Measurements from ENCODE around the gene SP6.

Gene SP6

DNA sequence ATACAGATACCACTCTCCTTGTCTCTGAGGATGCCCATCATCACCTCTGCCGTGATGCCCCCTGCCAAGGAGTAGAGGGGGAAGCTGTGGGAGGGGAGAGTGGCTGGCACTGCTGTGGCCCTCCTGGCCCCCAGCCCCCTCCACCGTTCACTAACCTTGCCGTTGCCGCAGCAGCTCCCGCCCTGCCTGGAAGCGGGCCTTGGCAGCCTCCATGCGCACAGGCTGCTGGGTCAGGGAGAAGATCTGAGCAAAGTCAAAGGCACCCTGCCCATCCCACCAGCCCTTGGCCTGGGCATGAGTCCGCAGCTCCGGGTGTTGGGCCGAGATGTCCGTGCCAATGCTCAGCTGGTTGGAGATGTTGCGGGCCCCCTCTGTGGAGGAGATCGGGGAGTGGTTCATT is 12.3 kb downstream of the SP6 start:
- Histone ChIP-seq H3K4me3 (ENCODE audit: low read length) (no peak overlapping the region), H3K27me3 (ENCODE audit: control insufficient read depth, insufficient read depth, low read length) (no peaks in the 10 kb centered on the region), H3K9ac (ENCODE audit: low read length) (no peak overlapping the region), H3K36me3 (ENCODE audit: control insufficient read depth, low read depth, low read length) (peaks cover 5% of the 10 kb centered on the region), H3K4me1 (ENCODE audit: control insufficient read depth, low read depth, low read length) (peaks cover 8% of the 10 kb centered on the region), H3K9me3 (ENCODE audit: control insufficient read depth, low read depth, low read length) (no peaks in the 10 kb centered on the region), H3K27ac (ENCODE audit: low read length) (no peak overlapping the region)

DNA sequence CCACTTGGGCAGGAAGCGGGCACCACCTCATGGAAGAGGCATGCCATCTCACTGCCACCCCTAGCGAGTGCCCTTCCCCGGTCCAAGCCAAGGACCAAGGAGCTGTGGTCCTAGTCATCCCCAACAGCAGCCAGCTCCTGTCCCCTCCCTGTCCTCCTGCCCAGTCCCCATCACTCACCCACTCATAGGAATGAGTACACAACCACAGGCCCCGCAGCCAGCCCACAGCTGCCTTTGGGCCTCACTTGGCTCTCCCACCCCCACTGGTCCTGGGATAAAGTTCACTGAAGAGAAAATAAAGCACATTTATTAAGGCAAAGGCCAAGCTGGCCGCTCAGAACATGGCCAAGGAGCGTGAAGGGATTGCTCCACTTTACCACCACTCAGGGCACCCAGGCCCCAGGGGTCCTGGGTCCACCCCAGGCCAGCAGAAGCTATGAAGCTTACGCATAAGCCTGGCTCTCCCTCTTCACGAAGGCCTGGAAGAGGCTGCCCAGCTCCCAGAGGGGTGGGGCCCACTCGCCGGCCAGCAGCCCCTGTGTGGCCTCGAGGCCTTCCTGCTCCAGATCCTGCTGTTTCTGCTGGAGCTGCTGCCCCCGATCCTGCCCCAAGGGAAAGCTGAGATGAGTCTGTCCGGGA is 13.4 kb downstream of the SP6 start:
- Histone ChIP-seq H3K27me3 (ENCODE audit: control insufficient read depth, insufficient read depth, low read length) (no peaks in the 10 kb centered on the region), H3K9ac (ENCODE audit: low read length) (no peak overlapping the region), H3K4me3 (ENCODE audit: low read length) (no peak overlapping the region), H3K27ac (ENCODE audit: low read length) (no peak overlapping the region), H3K9me3 (ENCODE audit: control insufficient read depth, low read depth, low read length) (no peaks in the 10 kb centered on the region), H3K36me3 (ENCODE audit: control insufficient read depth, low read depth, low read length) (peaks cover 5% of the 10 kb centered on the region), H3K4me1 (ENCODE audit: control insufficient read depth, low read depth, low read length) (no peaks in the 10 kb centered on the region)

DNA sequence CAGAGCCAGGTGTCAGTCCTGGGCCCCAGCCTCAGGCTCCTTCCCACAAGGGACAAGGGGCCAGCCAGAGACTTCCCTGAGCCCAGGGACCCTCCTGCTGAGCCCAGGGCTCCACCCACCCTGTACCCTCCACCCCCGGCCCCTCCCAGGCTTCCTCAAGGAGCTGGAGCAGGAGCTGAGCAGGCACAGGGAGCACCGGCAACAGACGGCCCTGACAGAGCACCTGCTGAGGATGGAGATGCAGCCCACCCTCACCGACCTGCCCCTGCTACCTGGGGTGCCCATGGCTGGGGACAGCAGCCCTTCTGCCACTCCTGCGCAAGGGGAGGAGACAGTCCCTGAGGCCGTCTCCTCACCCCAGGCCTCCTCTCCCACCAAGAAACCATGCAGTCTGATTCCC is 14.4 kb downstream of the SP6 start:
- Histone ChIP-seq H3K4me1 (ENCODE audit: control insufficient read depth, low read depth, low read length) (no peaks in the 10 kb centered on the region), H3K27ac (ENCODE audit: low read length) (no peak overlapping the region), H3K9me3 (ENCODE audit: control insufficient read depth, low read depth, low read length) (no peaks in the 10 kb centered on the region), H3K4me3 (ENCODE audit: low read length) (no peak overlapping the region), H3K27me3 (ENCODE audit: control insufficient read depth, insufficient read depth, low read length) (no peaks in the 10 kb centered on the region), H3K36me3 (ENCODE audit: control insufficient read depth, low read depth, low read length) (peaks cover 5% of the 10 kb centered on the region), H3K9ac (ENCODE audit: low read length) (no peak overlapping the region)

DNA sequence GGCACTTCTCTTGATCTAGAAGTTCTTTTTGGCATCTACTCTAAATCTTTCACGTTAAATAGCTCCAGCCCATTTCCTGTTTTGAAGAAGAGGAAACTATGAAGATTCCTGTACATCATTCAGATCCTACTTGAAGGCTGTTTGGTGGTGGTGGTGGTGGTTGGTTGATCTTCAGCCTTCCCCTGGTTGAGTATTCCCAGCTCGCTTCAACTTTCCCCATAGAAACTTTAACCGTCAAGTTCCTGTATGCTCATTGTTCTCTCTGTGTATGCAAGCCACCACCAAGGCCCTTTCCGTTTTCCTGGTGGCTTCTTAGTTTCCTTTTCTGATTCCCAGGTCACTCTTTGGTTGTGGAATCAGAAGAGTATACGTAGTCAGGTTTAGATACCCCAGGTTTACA is 16.2 kb downstream of the SP6 start:
- no peak overlapping the region for H3K9ac ChIP-seq (ENCODE audit: low read length)
- no peak overlapping the region for H3K27ac ChIP-seq (ENCODE audit: low read length)
- no peaks in the 10 kb centered on the region for H3K4me1 ChIP-seq (ENCODE audit: control insufficient read depth, low read depth, low read length)
- no peaks in the 10 kb centered on the region for H3K27me3 ChIP-seq (ENCODE audit: control insufficient read depth, insufficient read depth, low read length)
- H3K4me3 ChIP-seq (ENCODE audit: low read length): no peak overlapping the region
- peaks cover 5% of the 10 kb centered on the region for H3K36me3 ChIP-seq (ENCODE audit: control insufficient read depth, low read depth, low read length)
- H3K9me3 ChIP-seq (ENCODE audit: control insufficient read depth, low read depth, low read length): no peaks in the 10 kb centered on the region

DNA sequence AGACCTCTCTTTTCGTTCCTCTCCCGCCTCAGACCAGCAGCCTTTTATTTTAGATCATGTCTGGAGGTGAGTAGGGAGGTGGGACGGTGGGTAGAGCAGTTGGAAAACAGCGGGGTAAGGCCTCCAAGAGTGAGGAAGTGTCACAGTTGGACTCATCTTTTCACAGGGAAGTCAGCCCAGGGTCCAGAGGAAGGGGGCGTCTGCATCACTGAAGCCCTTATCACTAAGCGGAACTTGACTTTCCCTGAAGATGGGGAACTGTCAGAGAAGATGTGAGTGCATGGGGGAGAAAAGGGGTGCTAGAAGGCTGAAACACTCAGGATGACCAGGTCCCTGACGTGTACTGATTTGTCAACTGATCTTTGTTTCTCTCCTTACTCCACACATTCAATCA is 19.0 kb downstream of the SP6 start:
- Histone ChIP-seq H3K4me3 (ENCODE audit: low read length) (peak overlapping the region; percentile 97), H3K27me3 (ENCODE audit: control insufficient read depth, insufficient read depth, low read length) (no peaks in the 10 kb centered on the region), H3K9ac (ENCODE audit: low read length) (no peak overlapping the region), H3K36me3 (ENCODE audit: control insufficient read depth, low read depth, low read length) (peaks cover 16% of the 10 kb centered on the region), H3K9me3 (ENCODE audit: control insufficient read depth, low read depth, low read length) (no peaks in the 10 kb centered on the region), H3K4me1 (ENCODE audit: control insufficient read depth, low read depth, low read length) (no peaks in the 10 kb centered on the region), H3K27ac (ENCODE audit: low read length) (no peak overlapping the region)

DNA sequence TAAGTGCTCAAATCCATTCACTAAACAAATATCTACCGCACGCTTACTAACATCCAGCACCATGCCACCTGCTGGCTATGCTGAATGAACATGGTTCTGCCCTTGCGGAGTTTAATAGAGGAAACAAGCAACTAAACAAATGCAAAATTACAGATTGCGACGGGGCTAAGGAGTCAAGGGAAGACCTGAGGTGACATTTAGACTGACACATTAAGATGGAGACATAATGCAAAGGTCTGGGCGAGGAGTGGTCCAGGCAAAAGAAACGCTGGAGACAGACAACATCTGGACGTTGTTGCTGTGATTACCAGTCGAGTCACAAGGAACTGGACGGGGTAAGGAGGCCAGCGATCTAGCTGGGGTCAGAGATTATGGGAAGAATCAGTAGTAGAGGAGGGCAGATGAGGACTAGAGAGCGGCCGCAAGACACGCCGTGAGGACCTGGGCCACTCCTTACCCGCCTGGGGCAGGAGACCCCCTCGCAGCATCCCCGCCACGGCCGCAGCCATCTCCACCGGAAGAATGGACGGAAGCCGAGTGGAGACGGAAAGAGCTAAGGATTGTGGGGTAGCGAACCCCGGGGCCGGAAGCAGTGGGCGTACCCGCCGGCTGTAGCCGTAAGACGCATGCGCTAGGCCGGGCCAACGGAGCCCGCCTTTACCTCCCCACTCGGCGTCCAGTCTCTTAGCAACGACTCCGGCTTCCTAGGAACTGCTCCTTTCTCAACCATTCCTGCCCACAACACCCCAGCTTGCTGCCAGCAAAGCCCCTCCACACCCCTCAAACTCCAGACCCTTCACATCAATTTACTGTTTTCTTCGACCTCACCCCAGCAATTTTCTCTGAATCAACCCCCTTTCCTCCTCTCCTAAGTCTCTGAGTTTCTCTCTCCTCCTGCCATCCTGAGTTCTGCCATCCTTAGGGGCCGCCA is 19.7 kb downstream of the SP6 start, which contains the start of the genes LRRC46 and MRPL10:
Gene LRRC46 (plus strand): TSS at position 668 of the 931 bp plus-strand sequence. CDS start 320 bp downstream, outside the sequence.
Gene MRPL10 (minus strand): TSS at position 539 of the 931 bp plus-strand sequence. CDS start 30 bp downstream, at position 509.
- no peaks in the 10 kb centered on the region for H3K4me1 ChIP-seq (ENCODE audit: control insufficient read depth, low read depth, low read length)
- H3K9me3 ChIP-seq (ENCODE audit: control insufficient read depth, low read depth, low read length): no peaks in the 10 kb centered on the region
- peak within 1 kb of the TSS; percentile 97 for H3K4me3 ChIP-seq (ENCODE audit: low read length)
- H3K9ac ChIP-seq (ENCODE audit: low read length): peak within 1 kb of the TSS; percentile 87
- peak within 1 kb of the TSS; percentile 52 for H3K27ac ChIP-seq (ENCODE audit: low read length)
- peaks cover 22% of the 10 kb centered on the region for H3K36me3 ChIP-seq (ENCODE audit: control insufficient read depth, low read depth, low read length)
- H3K27me3 ChIP-seq (ENCODE audit: control insufficient read depth, insufficient read depth, low read length): no peaks in the 10 kb centered on the region

DNA sequence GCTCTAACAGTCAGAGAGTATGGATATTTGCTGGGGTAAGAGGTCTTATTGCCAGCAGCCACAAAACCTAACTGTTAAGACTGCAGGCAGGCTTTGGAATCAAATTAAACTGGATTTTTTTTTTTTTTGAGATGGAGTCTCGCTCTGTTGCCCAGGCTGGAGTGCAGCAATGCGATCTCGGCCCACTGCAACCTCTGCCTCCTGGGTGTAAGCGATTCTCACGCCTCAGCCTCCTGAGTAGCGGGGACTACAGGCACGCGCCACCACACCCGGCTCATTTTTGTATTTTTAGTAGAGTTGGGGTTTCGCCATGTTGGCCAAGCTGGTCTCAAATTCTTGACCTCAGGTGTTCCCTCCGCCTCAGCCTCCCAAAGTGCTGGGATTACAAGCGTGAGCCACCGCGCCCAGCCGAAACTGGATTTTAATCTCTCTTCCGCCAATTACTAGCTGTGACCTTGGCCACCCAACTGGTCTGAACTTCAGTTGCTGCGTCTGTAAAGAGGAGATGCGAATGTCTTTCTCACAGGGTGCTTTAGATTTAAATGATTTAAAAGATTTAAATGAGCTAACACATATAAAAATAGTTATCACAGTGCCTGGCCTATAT is 20.5 kb downstream of the SP6 start:
- H3K36me3 ChIP-seq (ENCODE audit: control insufficient read depth, low read depth, low read length): peaks cover 21% of the 10 kb centered on the region
- no peaks in the 10 kb centered on the region for H3K4me1 ChIP-seq (ENCODE audit: control insufficient read depth, low read depth, low read length)
- no peak overlapping the region for H3K27ac ChIP-seq (ENCODE audit: low read length)
- H3K9ac ChIP-seq (ENCODE audit: low read length): peak overlapping the region; percentile 87
- peak overlapping the region; percentile 97 for H3K4me3 ChIP-seq (ENCODE audit: low read length)
- H3K9me3 ChIP-seq (ENCODE audit: control insufficient read depth, low read depth, low read length): no peaks in the 10 kb centered on the region
- no peaks in the 10 kb centered on the region for H3K27me3 ChIP-seq (ENCODE audit: control insufficient read depth, insufficient read depth, low read length)

DNA sequence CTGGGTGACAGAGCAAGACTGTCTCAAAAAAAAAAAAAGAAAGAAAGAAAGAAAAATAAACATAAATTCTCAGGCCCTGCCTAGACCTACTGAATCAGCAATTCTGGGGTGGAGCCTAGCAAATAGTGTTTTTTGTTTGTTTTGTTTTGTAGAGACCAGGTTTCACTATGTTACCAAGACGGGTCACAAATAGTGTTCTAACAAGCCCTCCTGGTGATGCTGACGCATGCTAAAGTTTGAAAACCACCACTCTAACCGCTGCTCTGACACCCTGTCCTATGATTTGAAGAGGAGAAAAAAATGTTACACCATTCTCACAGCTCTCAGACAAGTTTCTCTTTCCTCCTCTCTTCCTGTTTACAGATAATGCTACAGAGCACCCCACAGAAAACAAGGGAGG is 21.1 kb downstream of the SP6 start:
- Histone ChIP-seq H3K36me3 (ENCODE audit: control insufficient read depth, low read depth, low read length) (peaks cover 24% of the 10 kb centered on the region), H3K4me1 (ENCODE audit: control insufficient read depth, low read depth, low read length) (no peaks in the 10 kb centered on the region), H3K9ac (ENCODE audit: low read length) (no peak overlapping the region), H3K27ac (ENCODE audit: low read length) (no peak overlapping the region), H3K27me3 (ENCODE audit: control insufficient read depth, insufficient read depth, low read length) (no peaks in the 10 kb centered on the region), H3K4me3 (ENCODE audit: low read length) (no peak overlapping the region), H3K9me3 (ENCODE audit: control insufficient read depth, low read depth, low read length) (no peaks in the 10 kb centered on the region)

DNA sequence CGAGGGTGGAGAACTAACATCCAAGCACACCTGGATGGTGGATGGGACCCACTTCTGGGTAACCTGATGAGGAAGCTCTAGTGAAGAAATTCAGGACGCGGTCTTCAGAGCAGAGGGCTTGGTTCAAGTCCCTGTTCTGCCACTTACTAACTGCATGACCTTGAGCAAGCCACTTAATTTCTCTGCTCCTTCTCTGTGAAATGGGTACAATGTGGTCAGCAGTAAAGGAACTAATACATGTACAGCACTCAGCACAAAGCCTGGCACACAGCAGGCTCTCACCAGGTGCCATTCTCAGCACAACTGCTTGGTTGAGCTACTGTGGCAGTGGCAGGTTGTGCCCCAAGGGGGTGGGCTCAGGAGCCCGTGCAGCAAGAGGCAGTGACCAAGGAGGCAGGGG is 27.4 kb downstream of the SP6 start:
- Histone ChIP-seq H3K27ac (ENCODE audit: low read length) (no peak overlapping the region), H3K27me3 (ENCODE audit: control insufficient read depth, insufficient read depth, low read length) (no peaks in the 10 kb centered on the region), H3K36me3 (ENCODE audit: control insufficient read depth, low read depth, low read length) (peaks cover 31% of the 10 kb centered on the region), H3K9me3 (ENCODE audit: control insufficient read depth, low read depth, low read length) (no peaks in the 10 kb centered on the region), H3K4me3 (ENCODE audit: low read length) (no peak overlapping the region), H3K9ac (ENCODE audit: low read length) (no peak overlapping the region), H3K4me1 (ENCODE audit: control insufficient read depth, low read depth, low read length) (no peaks in the 10 kb centered on the region)

DNA sequence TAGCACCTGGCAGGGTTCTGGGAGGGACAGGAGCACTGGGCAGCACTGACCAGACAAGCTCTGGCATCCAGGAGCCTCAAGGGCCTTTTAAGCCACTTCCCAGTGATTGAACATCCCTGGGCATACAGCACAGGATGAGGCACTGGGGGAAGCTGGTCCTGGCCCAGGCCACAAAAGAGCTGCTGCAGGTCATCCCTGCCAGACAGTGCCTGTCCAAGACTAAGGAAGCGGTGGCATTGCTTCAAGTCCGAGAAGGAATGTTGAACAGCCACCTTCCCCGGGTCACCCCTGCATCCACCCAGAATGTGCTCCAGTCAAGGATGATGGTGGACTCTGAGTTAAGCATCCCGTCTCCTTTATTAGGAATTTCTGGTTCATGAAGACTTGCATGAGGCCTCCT is 28.2 kb downstream of the SP6 start:
- H3K4me3 ChIP-seq (ENCODE audit: low read length): no peak overlapping the region
- no peaks in the 10 kb centered on the region for H3K27me3 ChIP-seq (ENCODE audit: control insufficient read depth, insufficient read depth, low read length)
- H3K9me3 ChIP-seq (ENCODE audit: control insufficient read depth, low read depth, low read length): no peaks in the 10 kb centered on the region
- H3K36me3 ChIP-seq (ENCODE audit: control insufficient read depth, low read depth, low read length): peaks cover 27% of the 10 kb centered on the region
- H3K4me1 ChIP-seq (ENCODE audit: control insufficient read depth, low read depth, low read length): no peaks in the 10 kb centered on the region
- no peak overlapping the region for H3K27ac ChIP-seq (ENCODE audit: low read length)
- H3K9ac ChIP-seq (ENCODE audit: low read length): no peak overlapping the region
